Subcutaneous adipose tissue (tissue), 4 donors: Measurements from ENCODE around the gene KCNJ9. TPM values are rescaled to one million over a fixed set of nuclear protein-coding genes. Genes with fewer than 3 reads are reported as not detected.

ENCODE experiments used
- CTCF ChIP-seq: fragments of 450-650 bp; IDR thresholded peaks from one replicate; pipeline ENCODE4 v1.5.1; 2016; ENCODE audit warnings: low read depth, mild to moderate bottlenecking, control low read depth, antibody characterized with exemption, moderate library complexity
- total RNA-seq, 4 donors: library from RNA; depleted of rRNA; stranded (reverse); fragments of >200 nt; gene quantifications; one replicate each; pipeline ENCODE4 v1.1.0, GENCODE V29; 2016

Gene KCNJ9
- total RNA-seq, 4 donors from 2014 or later, result not detected

- no peak for TF ChIP-seq CTCF
Measured at GRCh38 chr1:160078512-160079195, 2.7 kb upstream of the KCNJ9 start.

GRCh38 chr1:160079448-160079847 lies 1.9 kb upstream of the KCNJ9 start:
- no peak for TF ChIP-seq CTCF

GRCh38 chr1:160080381-160081100 lies 797 bp upstream of the KCNJ9 start:
- no peak for TF ChIP-seq CTCF

- TF ChIP-seq CTCF, result no peak
Measured at GRCh38 chr1:160082487-160082886, 1.1 kb downstream of the KCNJ9 start.

- TF ChIP-seq CTCF, result no peak
Measured at GRCh38 chr1:160082926-160083325, 1.6 kb downstream of the KCNJ9 start.

GRCh38 chr1:160083968-160084770 lies 2.8 kb downstream of the KCNJ9 start:
- no peak for TF ChIP-seq CTCF

- TF ChIP-seq CTCF, result no peak
Measured at GRCh38 chr1:160084771-160085321, 3.5 kb downstream of the KCNJ9 start.
